ENCODE results near the gene ERP27. TPM values are rescaled to one million over a fixed set of nuclear protein-coding genes. Genes with fewer than 3 reads are reported as not detected.

ERP27 gene
- total RNA-seq, 1 experiment from 2014 or later: 2.3 TPM

DNA sequence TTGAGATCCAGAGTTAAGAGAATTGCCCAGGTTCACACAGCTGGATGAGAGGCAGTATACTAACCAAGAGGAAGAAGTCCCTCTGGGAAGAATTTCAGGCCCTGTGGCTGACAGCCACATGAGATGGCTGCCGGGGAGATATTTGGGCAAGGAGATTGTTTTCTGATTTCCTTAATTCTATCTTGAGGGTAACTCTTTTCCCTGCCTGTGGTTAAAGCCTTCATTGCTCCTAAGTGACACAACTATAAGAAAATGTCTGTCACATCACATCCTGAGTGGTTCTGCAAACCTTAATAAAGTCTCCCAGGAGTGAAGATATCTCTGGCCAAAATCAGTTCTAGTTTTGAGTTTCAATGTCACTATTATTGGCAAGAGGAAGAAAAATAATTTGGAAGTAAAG, 13.5 kb upstream of the ERP27 start:
- Mint-ChIP-seq H3K27ac (ENCODE audit: unreplicated experiment) (peak overlapping the region; percentile 71), H3K36me3 (ENCODE audit: insufficient read depth, unreplicated experiment) (no peaks in the 10 kb centered on the region), H3K27me3 (ENCODE audit: unreplicated experiment) (no peaks in the 10 kb centered on the region), H3K9me3 (ENCODE audit: low read depth, unreplicated experiment) (no peaks in the 10 kb centered on the region), H3K4me3 (ENCODE audit: low read depth, unreplicated experiment) (no peak overlapping the region), H3K4me1 (ENCODE audit: low read depth, unreplicated experiment) (peaks cover 56% of the 10 kb centered on the region)
- intact Hi-C loops (cut with micrococcal nuclease; ENCODE audit: unreplicated experiment): no loop called here
- no peak for DNase-seq
- no TSS peak for BruUV-seq (replicated peaks)
- CTCF ChIA-PET: interaction anchor here (0.7 kb wide), 2 partner anchors 14 to 38 kb away, joined by 3 to 4 read pairs; no protein-coding TSS in a partner anchor
- TF ChIP-seq, protein P1, sequence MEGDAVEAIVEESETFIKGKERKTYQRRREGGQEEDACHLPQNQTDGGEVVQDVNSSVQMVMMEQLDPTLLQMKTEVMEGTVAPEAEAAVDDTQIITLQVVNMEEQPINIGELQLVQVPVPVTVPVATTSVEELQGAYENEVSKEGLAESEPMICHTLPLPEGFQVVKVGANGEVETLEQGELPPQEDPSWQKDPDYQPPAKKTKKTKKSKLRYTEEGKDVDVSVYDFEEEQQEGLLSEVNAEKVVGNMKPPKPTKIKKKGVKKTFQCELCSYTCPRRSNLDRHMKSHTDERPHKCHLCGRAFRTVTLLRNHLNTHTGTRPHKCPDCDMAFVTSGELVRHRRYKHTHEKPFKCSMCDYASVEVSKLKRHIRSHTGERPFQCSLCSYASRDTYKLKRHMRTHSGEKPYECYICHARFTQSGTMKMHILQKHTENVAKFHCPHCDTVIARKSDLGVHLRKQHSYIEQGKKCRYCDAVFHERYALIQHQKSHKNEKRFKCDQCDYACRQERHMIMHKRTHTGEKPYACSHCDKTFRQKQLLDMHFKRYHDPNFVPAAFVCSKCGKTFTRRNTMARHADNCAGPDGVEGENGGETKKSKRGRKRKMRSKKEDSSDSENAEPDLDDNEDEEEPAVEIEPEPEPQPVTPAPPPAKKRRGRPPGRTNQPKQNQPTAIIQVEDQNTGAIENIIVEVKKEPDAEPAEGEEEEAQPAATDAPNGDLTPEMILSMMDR (IDR thresholded peaks at IDR 0.05; ENCODE audit: unreplicated experiment): no peak

DNA sequence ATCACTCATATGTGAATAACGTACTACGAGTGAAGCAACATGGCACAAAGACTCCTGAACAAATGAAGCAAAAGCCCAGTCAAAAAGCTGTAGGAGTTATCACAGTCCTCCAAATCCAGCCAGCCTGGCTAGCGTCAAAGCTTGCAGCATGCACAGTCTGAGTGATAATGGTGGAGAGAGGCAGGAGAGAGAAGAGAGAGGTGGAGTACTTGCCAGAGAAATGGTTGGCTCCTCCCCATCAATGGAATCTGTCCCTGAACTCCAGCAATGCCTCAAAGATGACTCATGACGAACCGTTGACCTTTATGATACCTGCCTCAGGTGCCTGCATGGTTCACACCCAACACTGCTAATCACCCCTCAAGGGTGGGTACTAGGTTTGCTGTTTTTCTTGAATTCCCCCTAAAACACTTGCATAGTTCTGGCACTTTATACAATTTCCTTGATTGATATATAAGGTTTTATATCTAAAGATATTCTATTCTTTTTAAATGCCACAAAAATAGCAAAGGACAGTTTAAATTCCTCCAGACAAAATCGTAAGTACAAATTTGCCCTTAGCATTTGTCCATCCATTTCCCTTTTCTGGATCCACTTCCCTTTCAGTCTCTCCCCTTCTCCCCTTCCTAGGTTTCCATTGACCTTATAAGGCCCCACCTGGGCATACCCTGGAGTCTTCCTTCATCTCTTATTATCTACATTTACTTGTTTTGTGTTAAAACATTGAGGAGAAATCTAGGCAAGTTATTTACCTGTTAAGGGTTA, 12.8 kb upstream of the ERP27 start:
- TF ChIP-seq, protein P1 (IDR thresholded peaks at IDR 0.05; ENCODE audit: unreplicated experiment): no peak
- no TSS peak for BruUV-seq (replicated peaks)
- peak; percentile 69 for DNase-seq
- Mint-ChIP-seq H3K27me3 (ENCODE audit: unreplicated experiment) (no peaks in the 10 kb centered on the region), H3K27ac (ENCODE audit: unreplicated experiment) (peak overlapping the region; percentile 71), H3K4me3 (ENCODE audit: low read depth, unreplicated experiment) (no peak overlapping the region), H3K4me1 (ENCODE audit: low read depth, unreplicated experiment) (peaks cover 62% of the 10 kb centered on the region), H3K36me3 (ENCODE audit: insufficient read depth, unreplicated experiment) (no peaks in the 10 kb centered on the region), H3K9me3 (ENCODE audit: low read depth, unreplicated experiment) (no peaks in the 10 kb centered on the region)
- intact Hi-C loops (cut with micrococcal nuclease; ENCODE audit: unreplicated experiment): no loop called here
- CTCF ChIA-PET: no interaction called here

DNA sequence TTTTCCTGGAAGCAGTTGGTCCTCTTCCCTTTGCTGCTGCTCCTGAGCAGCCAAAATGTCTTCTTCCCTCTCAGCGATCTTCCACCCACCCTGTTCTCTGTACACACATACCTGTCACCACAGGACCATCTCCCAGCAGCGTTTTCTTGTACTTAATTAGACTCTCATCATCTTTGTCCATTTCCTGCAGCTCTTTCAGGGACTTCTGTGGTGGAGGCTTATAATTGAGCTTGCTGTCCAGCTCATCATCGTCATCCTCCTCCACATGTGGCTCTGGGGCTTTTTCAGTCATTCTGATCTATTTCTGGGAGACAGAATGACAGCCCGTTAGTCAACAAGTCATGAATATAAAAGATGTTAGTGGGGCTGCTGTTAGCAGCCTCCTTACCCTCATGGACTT, 12.1 kb upstream of the ERP27 start:
- intact Hi-C loops (cut with micrococcal nuclease; ENCODE audit: unreplicated experiment): no loop called here
- BruUV-seq (replicated peaks): no TSS peak
- TF ChIP-seq, protein P1 (IDR thresholded peaks at IDR 0.05; ENCODE audit: unreplicated experiment): no peak
- no peaks in the 10 kb centered on the region for H3K36me3 Mint-ChIP-seq (ENCODE audit: insufficient read depth, unreplicated experiment)
- H3K4me3 Mint-ChIP-seq (ENCODE audit: low read depth, unreplicated experiment): no peak overlapping the region
- H3K27ac Mint-ChIP-seq (ENCODE audit: unreplicated experiment): peak overlapping the region; percentile 71
- DNase-seq: no peak
- CTCF ChIA-PET: no interaction called here
- no peaks in the 10 kb centered on the region for H3K27me3 Mint-ChIP-seq (ENCODE audit: unreplicated experiment)
- no peaks in the 10 kb centered on the region for H3K9me3 Mint-ChIP-seq (ENCODE audit: low read depth, unreplicated experiment)
- H3K4me1 Mint-ChIP-seq (ENCODE audit: low read depth, unreplicated experiment): peaks cover 62% of the 10 kb centered on the region

DNA sequence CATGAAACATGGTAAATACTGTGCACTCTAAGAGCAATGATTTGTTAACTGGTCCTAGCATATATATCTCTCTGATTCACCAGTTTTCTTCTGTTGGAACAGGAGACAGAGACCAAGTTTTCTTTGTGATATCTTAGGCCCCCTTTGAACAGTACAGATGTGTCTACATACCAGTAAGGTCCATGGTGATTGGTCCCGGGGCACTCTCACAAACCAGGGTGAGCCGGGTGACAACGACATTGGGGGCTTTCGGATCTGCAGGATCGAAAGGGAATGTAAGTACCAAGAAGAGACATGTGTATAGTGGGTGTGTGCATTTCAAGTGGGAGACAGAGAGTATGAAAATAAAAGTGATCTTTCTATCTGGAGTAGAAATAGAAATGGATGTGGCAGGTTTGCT, 11.3 kb upstream of the ERP27 start:
- BruUV-seq (replicated peaks): no TSS peak
- TF ChIP-seq, protein P1 (IDR thresholded peaks at IDR 0.05; ENCODE audit: unreplicated experiment): no peak
- no peaks in the 10 kb centered on the region for H3K36me3 Mint-ChIP-seq (ENCODE audit: insufficient read depth, unreplicated experiment)
- no peak for DNase-seq
- CTCF ChIA-PET: no interaction called here
- H3K27me3 Mint-ChIP-seq (ENCODE audit: unreplicated experiment): no peaks in the 10 kb centered on the region
- H3K4me3 Mint-ChIP-seq (ENCODE audit: low read depth, unreplicated experiment): no peak overlapping the region
- intact Hi-C loops (cut with micrococcal nuclease; ENCODE audit: unreplicated experiment): no loop called here
- H3K9me3 Mint-ChIP-seq (ENCODE audit: low read depth, unreplicated experiment): no peaks in the 10 kb centered on the region
- peaks cover 62% of the 10 kb centered on the region for H3K4me1 Mint-ChIP-seq (ENCODE audit: low read depth, unreplicated experiment)
- H3K27ac Mint-ChIP-seq (ENCODE audit: unreplicated experiment): peak overlapping the region; percentile 71

Measured in Calu3 (cell line).